Transverse colon (tissue), 4 donors: Measurements from ENCODE around the gene MTHFSD.

Experiments used
- EP300 ChIP-seq: sonication (generic); formaldehyde crosslinking; IDR thresholded peaks from one replicate; pipeline ENCODE4 v1.6.1; 2017; ENCODE audit warnings: antibody characterized with exemption, low read depth
- POLR2A ChIP-seq: fragments of 450-650 bp; IDR thresholded peaks from one replicate; pipeline ENCODE4 v1.6.1; 2016; ENCODE audit warnings: antibody characterized with exemption, mild to moderate bottlenecking, moderate library complexity
- POLR2AphosphoS5 ChIP-seq, 3 donors: sonication (generic); formaldehyde crosslinking; IDR thresholded peaks; one replicate each; pipeline ENCODE4 v1.6.1; 2016; ENCODE audit warnings: antibody characterized with exemption in 3 of 3
- TF ChIP-seq, protein P1 (sequence below), 5 experiments: fragments of 200-600 bp in 3 of 5; fragments of 450-650 bp in 2 of 5; sonication (generic) in 3 of 5; IDR thresholded peaks; 1 replicate in 2 of 5; 2 replicates in 3 of 5; pipeline ENCODE4 v1.5.1; 2016 to 2017; ENCODE audit warnings: antibody characterized with exemption in 5 of 5, inconsistent platforms in 3 of 5, mild to moderate bottlenecking in 2 of 5, moderate library complexity in 1 of 5

GRCh38 chr16:86538196-86538780 lies 16.7 kb downstream of the MTHFSD start:
- TF ChIP-seq, protein P1, sequence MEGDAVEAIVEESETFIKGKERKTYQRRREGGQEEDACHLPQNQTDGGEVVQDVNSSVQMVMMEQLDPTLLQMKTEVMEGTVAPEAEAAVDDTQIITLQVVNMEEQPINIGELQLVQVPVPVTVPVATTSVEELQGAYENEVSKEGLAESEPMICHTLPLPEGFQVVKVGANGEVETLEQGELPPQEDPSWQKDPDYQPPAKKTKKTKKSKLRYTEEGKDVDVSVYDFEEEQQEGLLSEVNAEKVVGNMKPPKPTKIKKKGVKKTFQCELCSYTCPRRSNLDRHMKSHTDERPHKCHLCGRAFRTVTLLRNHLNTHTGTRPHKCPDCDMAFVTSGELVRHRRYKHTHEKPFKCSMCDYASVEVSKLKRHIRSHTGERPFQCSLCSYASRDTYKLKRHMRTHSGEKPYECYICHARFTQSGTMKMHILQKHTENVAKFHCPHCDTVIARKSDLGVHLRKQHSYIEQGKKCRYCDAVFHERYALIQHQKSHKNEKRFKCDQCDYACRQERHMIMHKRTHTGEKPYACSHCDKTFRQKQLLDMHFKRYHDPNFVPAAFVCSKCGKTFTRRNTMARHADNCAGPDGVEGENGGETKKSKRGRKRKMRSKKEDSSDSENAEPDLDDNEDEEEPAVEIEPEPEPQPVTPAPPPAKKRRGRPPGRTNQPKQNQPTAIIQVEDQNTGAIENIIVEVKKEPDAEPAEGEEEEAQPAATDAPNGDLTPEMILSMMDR (IDR thresholded peaks at IDR 0.05), result no peak
- TF ChIP-seq POLR2A, result no peak
- TF ChIP-seq POLR2AphosphoS5 (IDR thresholded peaks at IDR 0.05), result no peak
- TF ChIP-seq EP300, result no peak
